ENCODE data around the gene DNAI4. TPM values are rescaled to one million over a fixed set of nuclear protein-coding genes. Genes with fewer than 3 reads are reported as not detected.
"Not testable (repeated sequence)": the region's sequence is repeated elsewhere in the genome, so short reads cannot be mapped to it uniquely, and the experiment has no call there.

DNAI4 gene
- total RNA-seq, 1 experiment from 2014 or later, result 1.4 TPM

DNA sequence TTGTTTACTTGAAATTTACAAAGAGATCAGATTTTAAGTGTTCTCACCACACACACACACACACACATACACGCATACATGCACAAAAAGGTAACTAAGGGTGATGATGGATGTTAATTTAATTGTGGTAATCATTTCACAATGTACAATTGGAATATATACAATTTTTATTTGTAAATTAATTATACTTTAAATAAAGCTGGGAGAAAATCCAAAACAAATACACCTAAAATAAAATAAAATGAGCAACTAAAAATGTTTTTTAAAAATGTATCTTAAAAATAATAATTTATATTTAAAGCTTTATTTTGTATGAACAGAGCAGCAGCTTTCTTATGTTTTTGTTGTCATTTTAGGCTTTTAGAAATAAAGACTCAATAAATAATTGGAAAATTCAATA is 115.4 kb downstream of the DNAI4 start:
- ChIA-PET CTCF (no interaction called here), POLR2A (no interaction called here)
- no peak for TF ChIP-seq CTCF (IDR thresholded peaks at IDR 0.05; ENCODE audit: insufficient read depth in 1 of 2, low read depth in 1 of 2, low read length in 1 of 2, severe bottlenecking in 1 of 2, unreplicated experiment in 1 of 2)
- H3K4me1 Mint-ChIP-seq (ENCODE audit: low read depth, unreplicated experiment), result no peaks in the 10 kb centered on the region
- DNase-seq, result no peak
- Histone ChIP-seq H3K27me3 (replicated peaks; ENCODE audit: control insufficient read depth, insufficient read depth, low read length) (no peaks in the 10 kb centered on the region), H3K4me3 (ENCODE audit: low read depth, low read length) (no peak overlapping the region), H3K36me3 (ENCODE audit: control insufficient read depth, insufficient read depth, low read length) (no peaks in the 10 kb centered on the region), H3K9me3 (no peaks in the 10 kb centered on the region), H3K4me1 (no peaks in the 10 kb centered on the region)
- H3K9me3 Mint-ChIP-seq (ENCODE audit: unreplicated experiment), result no peaks in the 10 kb centered on the region
- H3K27me3 Mint-ChIP-seq (ENCODE audit: insufficient read depth, unreplicated experiment), result peaks cover 6% of the 10 kb centered on the region
- H3K36me3 Mint-ChIP-seq (ENCODE audit: insufficient read depth, unreplicated experiment), result no peaks in the 10 kb centered on the region
- BruUV-seq (replicated peaks), result no TSS peak
- intact Hi-C loops (cut with micrococcal nuclease; ENCODE audit: unreplicated experiment), result no loop called here
- H3K27ac Mint-ChIP-seq (ENCODE audit: unreplicated experiment), result no peak overlapping the region
- H3K4me3 Mint-ChIP-seq (ENCODE audit: unreplicated experiment), result no peak overlapping the region

DNA sequence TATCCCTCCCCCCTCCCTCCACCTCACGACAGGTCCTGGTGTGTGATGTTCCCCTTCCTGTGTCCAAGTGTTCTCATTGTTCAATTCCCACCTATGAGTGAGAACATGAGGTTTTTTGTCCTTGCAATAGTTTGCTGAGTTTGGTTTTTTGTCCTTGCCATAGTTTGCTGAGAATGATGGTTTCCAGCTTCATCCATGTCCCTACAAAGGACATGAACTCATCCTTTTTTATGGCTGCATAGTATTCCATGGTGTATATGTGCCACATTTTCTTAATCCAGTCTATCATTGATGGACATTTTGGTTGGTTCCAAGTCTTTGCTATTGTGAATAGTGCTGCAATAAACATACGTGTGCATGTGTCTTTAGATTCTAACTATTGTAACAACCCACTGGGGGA is 128.8 kb downstream of the DNAI4 start:
- H3K4me3 ChIP-seq (ENCODE audit: low read depth, low read length); BruUV-seq (replicated peaks); H3K4me1 Mint-ChIP-seq (ENCODE audit: low read depth, unreplicated experiment); H3K27me3 Mint-ChIP-seq (ENCODE audit: insufficient read depth, unreplicated experiment); H3K9me3 ChIP-seq; CTCF ChIA-PET; H3K27ac Mint-ChIP-seq (ENCODE audit: unreplicated experiment); H3K4me3 Mint-ChIP-seq (ENCODE audit: unreplicated experiment); POLR2A ChIA-PET; intact Hi-C loops (cut with micrococcal nuclease; ENCODE audit: unreplicated experiment); H3K9me3 Mint-ChIP-seq (ENCODE audit: unreplicated experiment); H3K4me1 ChIP-seq; H3K36me3 Mint-ChIP-seq (ENCODE audit: insufficient read depth, unreplicated experiment); DNase-seq; H3K27me3 ChIP-seq (replicated peaks; ENCODE audit: control insufficient read depth, insufficient read depth, low read length); H3K36me3 ChIP-seq (ENCODE audit: control insufficient read depth, insufficient read depth, low read length): not testable (repeated sequence)

GRCh38 chr1:66791621-66792610 is 132.7 kb downstream of the DNAI4 start:
- H3K27ac Mint-ChIP-seq (ENCODE audit: unreplicated experiment), result no peak overlapping the region
- Histone ChIP-seq H3K36me3 (ENCODE audit: control insufficient read depth, insufficient read depth, low read length) (no peaks in the 10 kb centered on the region), H3K4me3 (ENCODE audit: low read depth, low read length) (no peak overlapping the region), H3K9me3 (no peaks in the 10 kb centered on the region), H3K27me3 (replicated peaks; ENCODE audit: control insufficient read depth, insufficient read depth, low read length) (no peaks in the 10 kb centered on the region), H3K4me1 (no peaks in the 10 kb centered on the region)
- H3K9me3 Mint-ChIP-seq (ENCODE audit: unreplicated experiment), result no peaks in the 10 kb centered on the region
- ChIA-PET CTCF (no interaction called here), POLR2A (no interaction called here)
- DNase-seq, result no peak
- intact Hi-C loops (cut with micrococcal nuclease; ENCODE audit: unreplicated experiment), result no loop called here
- H3K4me3 Mint-ChIP-seq (ENCODE audit: unreplicated experiment), result no peak overlapping the region
- no TSS peak for BruUV-seq (replicated peaks)
- H3K36me3 Mint-ChIP-seq (ENCODE audit: insufficient read depth, unreplicated experiment), result no peaks in the 10 kb centered on the region
- H3K27me3 Mint-ChIP-seq (ENCODE audit: insufficient read depth, unreplicated experiment), result peaks cover 2% of the 10 kb centered on the region
- H3K4me1 Mint-ChIP-seq (ENCODE audit: low read depth, unreplicated experiment), result no peaks in the 10 kb centered on the region
- TF ChIP-seq CTCF (IDR thresholded peaks at IDR 0.05; ENCODE audit: insufficient read depth in 1 of 2, low read depth in 1 of 2, low read length in 1 of 2, severe bottlenecking in 1 of 2, unreplicated experiment in 1 of 2), result no peak

Data from Caco-2 (cell line).